Adrenal gland (tissue), 5 donors: Measurements from ENCODE around the gene C12orf57.

ENCODE experiments used
- CTCF ChIP-seq, 6 experiments: fragments of 450-650 bp in 4 of 6; fragments of 200-600 bp in 2 of 6; sonication (generic) in 1 of 6; IDR thresholded peaks; 1 replicate in 5 of 6; 2 replicates in 1 of 6; pipeline versions ENCODE4 v1.5.1 to v1.8.0; 2016 to 2021; ENCODE audit warnings: antibody characterized with exemption in 6 of 6, mild to moderate bottlenecking in 2 of 6, moderate library complexity in 1 of 6
- POLR2A ChIP-seq, 2 donors: fragments of 450-650 bp; IDR thresholded peaks; one replicate each; pipeline ENCODE4 v1.6.1; 2017; ENCODE audit warnings: antibody characterized with exemption in 2 of 2, mild to moderate bottlenecking in 2 of 2, moderate library complexity in 1 of 2
- donor health status: DM: no; HTN: no; CAD: no.

- TF ChIP-seq CTCF (IDR thresholded peaks at IDR 0.05) (no peak), POLR2A (IDR thresholded peaks at IDR 0.05) (no peak)
Measured at GRCh38 chr12:6950401-6950801, 6.6 kb downstream of the C12orf57 start.
